GM18517 (cell line): ENCODE measurements around the gene GSK3B.
A peak's percentile ranks its signal among the peaks of the same experiment; 100 is the strongest.

Experiments
- ATAC-seq: cut with Tn5 transposase; IDR thresholded peaks from one replicate; pipeline ENCODE4 v1.9.1; 2021; ENCODE audit warnings: mild to moderate bottlenecking, moderate library complexity; ENCODE audit not compliant: unreplicated experiment

The GSK3B gene

GRCh38 chr3:119783883-119784282 lies 310.4 kb downstream of the GSK3B start:
- no peak for ATAC-seq

- ATAC-seq = no peak
Observed at GRCh38 chr3:119783255-119783654, 311.0 kb downstream of the GSK3B start.

GRCh38 chr3:119782460-119782859 lies 311.8 kb downstream of the GSK3B start:
- no peak for ATAC-seq

- ATAC-seq = no peak
Observed at GRCh38 chr3:119781330-119782198, 312.7 kb downstream of the GSK3B start, which contains the start of gene NR1I2. Gene NR1I2, plus strand, starts transcription at chr3:119782101.

GRCh38 chr3:119779731-119780383 lies 314.4 kb downstream of the GSK3B start:
- peak; percentile 77 for ATAC-seq

- ATAC-seq = no peak
Observed at GRCh38 chr3:119778811-119779210, 315.4 kb downstream of the GSK3B start.

GRCh38 chr3:119778176-119778575 lies 316.1 kb downstream of the GSK3B start:
- no peak for ATAC-seq

- ATAC-seq = no peak
Observed at GRCh38 chr3:119776304-119776703, 317.9 kb downstream of the GSK3B start.

- ATAC-seq = peak; percentile 82
Observed at GRCh38 chr3:119774444-119774843, 319.8 kb downstream of the GSK3B start.
